AG09319 (cell line): ENCODE measurements around the gene MAP2K3.
"Not testable (repeated sequence)": the region's sequence is repeated elsewhere in the genome, so short reads cannot be mapped to it uniquely, and the experiment has no call there.

ENCODE experiments used
- DNase-seq: peaks from one replicate; pipeline ENCODE4 v3.0.0-alpha.2; 2010; ENCODE audit warnings: low read depth; ENCODE audit errors: extremely low read depth
- TF ChIP-seq, protein P1 (sequence below): IDR thresholded peaks from 2 replicates; pipeline ENCODE4 v1.5.1; 2011; ENCODE audit warnings: low read depth, mild to moderate bottlenecking, inconsistent platforms, low read length, moderate library complexity

The MAP2K3 gene

DNA sequence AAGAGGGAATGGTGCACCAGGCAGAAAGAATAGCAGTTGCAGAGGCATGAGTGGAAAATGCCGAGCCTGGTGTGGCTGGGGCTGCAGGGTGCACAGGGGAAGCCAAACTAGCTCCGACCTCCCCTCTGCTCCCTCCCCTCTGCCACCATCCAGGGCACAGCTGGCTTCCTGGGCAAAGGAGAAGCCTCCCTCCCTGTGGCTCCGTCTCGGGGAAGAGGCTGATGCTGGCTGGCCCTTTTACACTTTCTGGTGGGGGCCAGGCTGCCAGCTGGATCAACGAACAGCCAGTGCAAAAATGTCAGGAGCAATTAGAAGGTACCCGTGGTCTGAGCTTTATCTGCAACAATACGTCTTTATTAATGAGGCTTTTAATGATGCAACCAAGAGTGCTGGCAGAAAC is 54.5 kb downstream of the MAP2K3 start:
- TF ChIP-seq, protein P1, sequence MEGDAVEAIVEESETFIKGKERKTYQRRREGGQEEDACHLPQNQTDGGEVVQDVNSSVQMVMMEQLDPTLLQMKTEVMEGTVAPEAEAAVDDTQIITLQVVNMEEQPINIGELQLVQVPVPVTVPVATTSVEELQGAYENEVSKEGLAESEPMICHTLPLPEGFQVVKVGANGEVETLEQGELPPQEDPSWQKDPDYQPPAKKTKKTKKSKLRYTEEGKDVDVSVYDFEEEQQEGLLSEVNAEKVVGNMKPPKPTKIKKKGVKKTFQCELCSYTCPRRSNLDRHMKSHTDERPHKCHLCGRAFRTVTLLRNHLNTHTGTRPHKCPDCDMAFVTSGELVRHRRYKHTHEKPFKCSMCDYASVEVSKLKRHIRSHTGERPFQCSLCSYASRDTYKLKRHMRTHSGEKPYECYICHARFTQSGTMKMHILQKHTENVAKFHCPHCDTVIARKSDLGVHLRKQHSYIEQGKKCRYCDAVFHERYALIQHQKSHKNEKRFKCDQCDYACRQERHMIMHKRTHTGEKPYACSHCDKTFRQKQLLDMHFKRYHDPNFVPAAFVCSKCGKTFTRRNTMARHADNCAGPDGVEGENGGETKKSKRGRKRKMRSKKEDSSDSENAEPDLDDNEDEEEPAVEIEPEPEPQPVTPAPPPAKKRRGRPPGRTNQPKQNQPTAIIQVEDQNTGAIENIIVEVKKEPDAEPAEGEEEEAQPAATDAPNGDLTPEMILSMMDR, result no peak

DNA sequence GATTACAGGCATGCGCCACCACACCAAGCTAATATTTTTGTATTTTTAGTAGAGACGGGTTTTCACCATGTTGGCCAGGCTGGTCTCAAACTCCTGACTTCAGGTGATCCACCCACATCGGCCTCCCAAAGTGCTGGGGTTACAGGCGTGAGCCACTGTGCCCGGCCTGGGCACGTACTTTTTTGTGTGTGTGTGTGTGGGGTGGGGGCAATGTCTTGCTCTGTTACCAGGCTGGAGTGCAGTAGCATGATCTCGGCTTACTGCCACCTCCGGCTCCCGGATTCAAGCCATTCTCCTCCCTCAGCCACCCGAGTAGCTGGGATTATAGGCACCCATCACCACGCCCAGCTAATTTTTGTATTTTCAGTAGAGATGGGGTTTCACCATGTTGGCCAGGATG is 55.1 kb downstream of the MAP2K3 start:
- not testable (repeated sequence) for DNase-seq

More for the DNA sequence above, 54.5 kb downstream of the MAP2K3 start:
- no peak for DNase-seq

DNA sequence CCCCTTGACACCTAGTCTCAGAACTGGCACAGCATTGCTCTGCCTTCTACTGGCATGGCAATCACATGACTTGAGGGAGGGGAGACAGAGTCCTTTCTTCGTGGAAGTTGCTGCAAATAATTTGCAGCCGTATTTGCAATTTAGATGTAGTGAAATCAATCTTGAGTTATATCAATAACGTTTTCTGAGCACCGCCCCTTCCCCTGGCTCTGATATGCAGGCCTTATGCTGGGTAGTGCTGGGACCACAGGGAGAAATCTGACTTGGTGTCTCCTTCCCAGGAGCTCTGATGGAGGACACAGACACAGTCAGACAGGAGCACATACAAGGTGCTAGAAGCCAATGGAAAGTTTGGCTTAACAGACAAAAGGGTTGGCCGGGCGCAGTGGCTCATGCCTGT is 55.9 kb downstream of the MAP2K3 start:
- DNase-seq, result not testable (repeated sequence)

DNA sequence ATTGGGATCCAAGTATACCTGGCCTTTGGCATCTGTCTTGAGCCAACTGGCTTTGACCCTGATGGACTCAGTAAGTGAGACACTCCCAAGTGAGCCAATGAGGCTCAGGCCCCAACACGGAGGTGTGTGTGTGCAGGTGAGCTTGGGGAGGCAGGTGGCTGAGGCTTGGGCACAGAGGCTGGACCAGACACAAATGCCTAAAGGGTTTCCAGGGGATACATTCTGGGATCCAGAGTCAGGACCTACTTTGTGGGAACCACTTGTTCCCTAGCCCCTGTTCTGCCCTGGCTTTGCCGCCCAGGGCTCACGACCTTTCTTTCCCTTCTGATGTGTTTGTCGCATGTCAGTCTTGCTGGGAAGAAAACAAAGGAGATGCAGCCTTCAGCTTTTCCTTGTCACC is 56.8 kb downstream of the MAP2K3 start:
- not testable (repeated sequence) for DNase-seq

DNA sequence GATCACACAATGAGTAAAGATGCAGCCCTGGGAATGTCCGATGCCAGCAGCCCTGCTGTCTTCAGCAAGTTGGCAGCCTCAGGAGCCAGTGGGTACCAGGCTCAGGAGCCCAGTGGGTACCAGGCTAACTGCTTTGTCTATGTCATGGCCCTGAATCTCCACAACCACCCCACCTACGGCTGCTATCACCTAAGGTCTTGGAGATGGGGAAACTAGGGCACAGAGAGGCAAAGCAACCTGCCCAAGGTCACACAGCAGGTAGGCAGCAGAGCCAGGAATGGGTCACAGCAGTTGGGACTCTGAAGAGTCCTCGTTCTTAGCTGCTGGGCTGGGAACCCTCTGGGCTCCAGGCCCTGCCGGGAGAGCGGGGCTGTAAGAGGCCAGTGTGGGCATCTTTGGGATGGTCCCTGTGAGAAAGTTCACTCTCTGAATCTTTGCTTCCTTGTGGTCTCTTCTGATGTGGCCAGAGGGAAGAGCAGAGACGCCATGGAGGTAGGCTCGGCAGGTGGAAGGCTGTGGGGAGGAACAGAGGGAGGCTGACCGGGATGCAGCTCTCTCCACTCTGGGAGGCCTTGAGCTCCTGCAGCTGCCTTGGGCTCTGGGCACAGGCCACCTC is 57.5 kb downstream of the MAP2K3 start:
- DNase-seq, result not testable (repeated sequence)

DNA sequence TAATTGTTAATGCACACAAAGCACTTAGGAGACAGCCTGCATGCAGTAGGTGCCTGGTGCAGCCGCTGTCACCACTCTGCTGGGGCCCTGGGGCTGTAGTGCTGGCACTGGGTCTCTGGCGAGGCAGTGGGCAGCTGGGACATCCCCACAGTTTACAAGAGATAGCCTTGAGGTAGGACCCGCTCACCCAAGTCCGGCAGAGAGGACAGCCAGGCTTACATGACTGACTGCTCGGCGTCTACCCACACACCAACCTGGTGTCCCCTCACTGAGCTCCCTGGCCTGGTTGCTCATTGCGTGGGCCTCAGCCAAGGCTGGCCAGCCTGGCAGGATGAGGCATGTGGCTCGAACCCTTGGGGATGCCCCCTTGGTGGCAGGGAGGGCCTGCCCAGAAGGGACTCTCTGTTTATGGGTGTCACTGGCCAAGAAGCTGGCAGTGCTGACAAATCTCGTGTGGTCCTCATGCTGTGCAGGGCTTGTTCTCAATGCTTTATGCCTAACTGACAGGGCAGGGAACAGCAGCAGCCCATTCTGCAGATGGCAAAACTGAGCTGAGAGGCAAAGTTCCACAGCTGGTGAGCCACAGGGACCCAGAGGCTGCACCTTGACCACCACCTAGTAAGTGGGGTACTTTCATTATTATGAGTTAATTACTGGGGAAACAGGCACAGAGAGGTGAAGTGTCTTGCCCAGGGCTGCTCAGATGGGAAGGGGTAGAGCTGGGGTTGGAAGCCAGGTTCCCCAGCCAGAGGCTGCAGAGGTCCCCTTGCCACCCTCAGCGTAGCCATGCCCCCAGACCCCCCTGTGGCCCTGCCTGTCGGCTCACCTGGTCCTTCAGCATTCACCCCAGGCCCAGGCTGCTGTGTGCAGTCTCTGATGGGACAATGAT is 58.8 kb downstream of the MAP2K3 start:
- DNase-seq, result not testable (repeated sequence)

DNA sequence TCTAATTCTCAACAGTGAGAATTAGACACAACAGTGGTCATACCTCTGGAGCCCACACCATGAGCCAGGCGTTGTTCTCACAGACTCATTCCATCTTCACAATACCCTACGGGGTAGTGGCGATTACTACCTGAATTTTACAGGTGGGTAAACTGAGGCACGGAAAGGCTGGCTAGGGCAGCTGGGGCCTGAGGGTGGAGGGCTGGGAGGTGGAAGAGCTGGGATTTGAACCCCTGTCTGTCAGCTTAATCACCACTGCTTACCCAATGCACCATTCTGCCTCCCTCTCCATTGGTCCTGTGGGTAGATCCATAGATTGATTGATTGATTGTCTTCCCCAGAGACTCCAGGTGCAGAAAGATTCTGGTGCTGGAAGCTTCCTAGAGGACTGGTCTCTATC is 60.3 kb downstream of the MAP2K3 start:
- DNase-seq, result not testable (repeated sequence)

DNA sequence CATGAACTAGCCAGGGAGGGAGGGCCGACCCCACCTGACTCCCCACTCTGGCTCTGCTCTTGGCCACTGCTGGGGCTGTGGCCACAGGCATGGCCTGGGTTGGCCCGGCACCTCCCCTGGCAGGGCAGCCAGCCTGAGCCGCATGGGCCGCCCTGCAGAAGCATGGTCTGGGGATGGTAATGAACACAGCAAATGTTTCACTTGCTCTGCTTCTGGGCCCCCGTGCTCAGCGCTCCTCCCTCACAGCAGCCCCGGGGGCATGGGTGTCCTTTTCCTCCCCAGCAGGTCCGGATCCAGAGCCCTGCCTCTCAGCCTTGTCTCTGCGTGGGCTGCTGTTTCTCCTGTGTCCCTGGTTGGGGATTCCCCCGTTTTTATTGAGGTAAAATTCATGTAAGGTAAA is 60.7 kb downstream of the MAP2K3 start:
- DNase-seq, result no peak

DNA sequence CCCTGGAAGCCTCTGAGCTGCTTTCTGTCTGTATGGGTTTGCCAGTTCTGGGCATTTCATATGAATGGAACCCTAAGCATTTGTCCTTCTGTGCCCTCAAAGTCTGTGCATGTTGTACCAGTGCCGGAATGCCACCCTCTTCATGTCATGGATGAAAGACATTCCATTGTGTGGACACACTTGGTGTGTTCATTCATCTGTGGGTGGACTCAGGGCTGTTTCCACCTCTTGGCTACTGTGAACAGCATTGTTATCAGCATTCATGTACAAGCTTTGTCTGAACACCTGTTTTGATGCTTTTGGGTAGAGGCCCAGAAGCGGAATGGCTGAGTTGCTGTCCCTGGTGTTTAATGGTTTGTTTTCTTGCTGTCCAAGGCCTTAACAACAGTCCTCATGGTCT is 61.6 kb downstream of the MAP2K3 start:
- DNase-seq, result not testable (repeated sequence)

More for the DNA sequence above, 60.7 kb downstream of the MAP2K3 start:
- TF ChIP-seq, protein P1, result no peak

DNA sequence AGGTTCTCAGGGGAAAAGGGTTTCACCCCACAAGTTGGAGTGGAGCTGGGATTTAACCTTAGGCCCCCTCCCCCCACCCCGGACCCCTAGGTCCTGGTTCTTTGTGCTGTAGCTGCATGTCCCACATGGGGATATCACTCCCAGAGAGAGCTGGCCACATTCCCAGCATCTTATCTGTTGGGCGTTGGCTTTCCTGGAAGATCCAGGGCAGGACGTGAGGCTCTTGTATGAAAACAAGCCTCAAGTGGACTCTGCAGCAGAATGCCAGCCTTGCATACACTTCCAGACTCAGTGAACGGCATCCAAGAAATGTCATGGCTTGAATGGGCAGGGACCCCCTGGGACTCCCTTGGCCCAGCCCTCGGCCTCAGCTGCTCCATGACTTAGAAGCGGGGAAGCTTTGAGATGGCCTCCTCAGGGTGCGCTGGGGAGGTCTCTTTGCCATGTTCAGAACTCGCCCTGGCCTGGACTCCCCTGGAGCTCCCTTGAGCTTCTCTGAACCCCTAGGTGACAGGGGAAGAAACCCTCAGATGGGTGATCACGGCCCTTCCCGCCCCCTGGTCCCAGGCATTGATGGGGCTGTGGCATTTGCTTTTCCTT is 62.2 kb downstream of the MAP2K3 start:
- DNase-seq, result not testable (repeated sequence)

DNA sequence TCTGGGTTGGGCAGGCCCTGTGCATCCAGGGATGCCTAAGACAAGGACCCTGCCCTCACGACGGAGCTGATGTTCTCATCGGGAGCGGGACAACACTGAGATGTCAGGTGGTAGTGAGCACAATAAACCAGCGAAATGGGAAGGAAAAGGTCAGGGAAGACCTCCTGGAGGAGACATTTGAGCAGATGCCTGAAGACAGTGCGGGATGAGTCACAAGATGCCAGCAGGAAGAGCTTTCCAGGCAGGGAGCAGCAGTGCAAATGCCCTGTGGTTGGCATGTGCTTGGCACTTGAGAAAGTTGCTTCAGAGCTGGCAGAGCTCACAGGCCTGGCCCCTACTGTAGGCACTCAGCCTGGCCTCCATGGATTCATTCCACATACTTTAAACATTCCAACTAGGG is 63.1 kb downstream of the MAP2K3 start:
- DNase-seq, result not testable (repeated sequence)

DNA sequence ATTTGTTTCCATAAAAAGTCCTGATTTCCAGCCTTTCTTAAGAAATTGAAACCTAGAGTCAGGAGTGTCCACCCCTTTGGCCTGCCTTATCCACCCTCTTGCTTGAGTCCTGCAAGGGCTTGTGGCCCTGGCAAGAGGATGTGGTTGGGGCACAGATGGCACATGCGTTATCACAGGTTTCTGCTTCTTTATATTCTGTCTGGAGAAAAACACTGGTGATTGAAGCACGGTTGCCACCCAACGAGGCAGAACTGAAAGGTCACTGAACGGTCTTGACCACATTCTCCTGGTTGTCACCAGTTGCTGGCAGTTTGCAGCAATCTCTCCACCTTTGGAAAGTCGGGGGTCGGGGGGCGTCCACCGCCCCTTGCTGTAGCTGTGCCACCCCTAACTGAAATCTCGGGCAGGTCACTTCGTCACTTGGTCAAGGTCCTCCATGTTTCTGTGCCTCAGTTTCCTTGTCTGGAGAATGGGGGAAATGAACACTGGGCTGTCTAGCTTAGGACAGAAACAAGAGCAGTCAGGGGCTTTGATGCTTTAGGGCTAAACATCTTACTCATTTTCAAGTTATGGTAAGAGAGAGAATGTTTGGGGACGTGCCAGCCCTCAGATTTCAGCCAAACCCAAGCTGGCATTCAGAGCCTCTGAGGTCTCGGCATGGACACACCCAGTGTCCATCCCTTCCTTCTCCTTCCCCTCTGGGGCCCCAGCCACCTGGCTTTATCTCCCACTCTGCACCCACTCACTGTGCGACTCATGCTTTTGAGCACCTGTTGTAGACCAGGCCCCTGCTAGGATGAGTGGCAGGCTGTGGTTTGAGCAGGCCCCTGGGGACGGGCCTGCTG is 63.8 kb downstream of the MAP2K3 start:
- not testable (repeated sequence) for DNase-seq

DNA sequence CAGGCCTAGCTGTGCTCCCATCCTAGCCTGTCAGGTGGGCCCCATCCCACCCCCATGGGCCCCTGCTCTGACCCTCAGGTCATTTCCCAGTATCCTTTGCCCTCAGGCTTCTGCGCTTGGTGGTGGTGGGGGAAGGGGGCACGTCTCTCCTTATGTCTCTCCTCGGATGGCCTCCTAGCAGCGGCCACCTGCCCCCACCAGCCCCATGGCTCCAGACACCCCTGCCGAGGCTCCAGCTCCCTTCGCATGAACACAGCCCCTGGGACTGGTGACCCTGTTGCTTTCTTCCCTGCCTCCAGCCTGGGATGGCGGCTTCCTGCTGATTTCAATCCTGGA is 64.4 kb downstream of the MAP2K3 start:
- DNase-seq, result not testable (repeated sequence)

DNA sequence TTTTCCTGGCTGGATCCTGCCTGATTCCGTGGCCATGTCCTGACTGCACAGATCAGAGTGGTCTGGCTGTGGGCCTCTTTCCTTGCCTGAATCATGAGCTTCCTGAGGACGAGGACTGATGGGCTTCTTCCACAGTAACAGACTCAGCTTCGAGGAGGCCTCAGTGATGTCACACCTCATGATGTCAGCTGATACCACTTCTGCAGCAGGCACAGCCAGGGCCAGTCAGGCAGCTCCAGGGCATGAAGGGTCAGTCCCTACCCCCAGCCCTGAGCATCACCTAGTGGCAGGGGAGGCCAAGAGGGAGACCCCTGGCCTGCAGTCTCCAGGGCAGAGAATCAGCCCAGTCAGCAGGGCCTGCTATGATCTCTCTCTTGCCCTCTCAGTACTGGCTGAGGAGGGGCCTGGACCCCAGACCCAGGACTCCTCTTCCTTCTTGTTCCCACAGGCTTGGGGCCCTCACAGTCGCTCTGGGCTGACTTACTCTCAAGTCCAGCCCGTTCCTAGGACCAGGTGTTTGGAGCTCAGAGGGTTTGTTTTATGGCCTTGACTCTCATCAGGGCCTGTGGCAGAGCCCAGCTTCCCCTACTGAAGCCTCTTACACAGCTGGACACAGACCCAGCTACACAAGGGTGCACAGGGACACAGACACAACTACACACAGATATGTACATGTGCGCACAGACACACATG is 65.0 kb downstream of the MAP2K3 start:
- DNase-seq, result not testable (repeated sequence)

DNA sequence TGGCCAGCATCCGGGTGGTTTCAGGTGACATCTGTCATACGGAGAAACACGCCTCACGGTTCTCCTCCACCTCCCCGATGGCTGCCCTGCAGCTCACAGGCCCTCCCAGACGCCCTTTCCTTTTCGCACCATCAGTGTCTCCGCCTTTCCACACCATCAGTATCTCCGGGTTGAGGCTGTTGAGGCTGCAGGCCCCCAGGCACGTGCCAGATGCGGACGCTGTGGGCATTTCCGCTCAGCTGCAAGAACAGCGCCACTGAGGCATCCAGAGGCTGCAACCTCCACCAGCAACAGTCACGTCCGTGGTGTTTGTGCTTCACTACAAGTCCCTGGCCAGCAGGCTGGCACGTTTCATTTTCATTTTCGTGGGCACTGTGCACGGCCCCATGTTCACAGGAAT is 66.0 kb downstream of the MAP2K3 start:
- DNase-seq, result not testable (repeated sequence)
